Measurements from ENCODE around the gene HCN4.
"Not testable (repeated sequence)": the region's sequence is repeated elsewhere in the genome, so short reads cannot be mapped to it uniquely, and the experiment has no call there.

The HCN4 gene

GRCh38 chr15:73324496-73325170, 44.1 kb downstream of the HCN4 start:
- no peak for DNase-seq (ENCODE audit: low read depth)

GRCh38 chr15:73323956-73324355, 44.8 kb downstream of the HCN4 start:
- no peak for DNase-seq (ENCODE audit: low read depth)

- DNase-seq (ENCODE audit: low read depth), result no peak
These were observed 45.3 kb downstream of the HCN4 start for GRCh38 chr15:73323374-73323955.

- DNase-seq (ENCODE audit: low read depth), result no peak
These were observed 45.9 kb downstream of the HCN4 start for GRCh38 chr15:73322665-73323373.

GRCh38 chr15:73321496-73322450, 47.0 kb downstream of the HCN4 start:
- DNase-seq (ENCODE audit: low read depth), result no peak

- DNase-seq (ENCODE audit: low read depth), result no peak
These were observed 48.1 kb downstream of the HCN4 start for GRCh38 chr15:73320619-73321180.

GRCh38 chr15:73319460-73320245, 49.1 kb downstream of the HCN4 start:
- DNase-seq (ENCODE audit: low read depth), result no peak

GRCh38 chr15:73318463-73319351, 50.1 kb downstream of the HCN4 start:
- no peak for DNase-seq (ENCODE audit: low read depth)

GRCh38 chr15:73317651-73318462, 50.9 kb downstream of the HCN4 start:
- no peak for DNase-seq (ENCODE audit: low read depth)

- no peak for DNase-seq (ENCODE audit: low read depth)
These were observed 54.9 kb downstream of the HCN4 start for GRCh38 chr15:73313861-73314260.

- DNase-seq (ENCODE audit: low read depth), result no peak
These were observed 60.5 kb downstream of the HCN4 start for GRCh38 chr15:73308305-73308704.

GRCh38 chr15:73305331-73306211, 63.2 kb downstream of the HCN4 start:
- DNase-seq (ENCODE audit: low read depth), result no peak

GRCh38 chr15:73303636-73304035, 65.1 kb downstream of the HCN4 start:
- DNase-seq (ENCODE audit: low read depth), result no peak

- not testable (repeated sequence) for DNase-seq (ENCODE audit: low read depth)
These were observed 68.5 kb downstream of the HCN4 start for GRCh38 chr15:73300286-73300685.

GRCh38 chr15:73298522-73299245, 70.1 kb downstream of the HCN4 start:
- no peak for DNase-seq (ENCODE audit: low read depth)

GRCh38 chr15:73296609-73297353, 72.0 kb downstream of the HCN4 start:
- DNase-seq (ENCODE audit: low read depth), result no peak
